ENCODE measurements around the gene PATE3. TPM values are rescaled to one million over a fixed set of nuclear protein-coding genes. Genes with fewer than 3 reads are reported as not detected.

PATE3 gene
- total and polyA plus RNA-seq, 10 of the 15 experiments (the other 5 are each of a cell fraction or from before 2014, with no cell fraction given), result not detected

- H2AFZ ChIP-seq (ENCODE audit: control insufficient read depth, low read depth, low read length), result no peak within 1 kb of the TSS
- no peaks in the 10 kb centered on the region for H3K4me1 ChIP-seq (ENCODE audit: control insufficient read depth, insufficient read depth, low read length)
- H3K79me2 ChIP-seq (ENCODE audit: control insufficient read depth, insufficient read depth, low read length), result no peaks in the 10 kb centered on the region
- H3K36me3 ChIP-seq (ENCODE audit: control insufficient read depth in 2 of 2, insufficient read depth in 2 of 2, low read length in 1 of 2), result no peaks in the 10 kb centered on the region
- TF ChIP-seq USF2 (IDR thresholded peaks at IDR 0.05; ENCODE audit: borderline replicate concordance, low read depth, low read length) (no peak), RELA (IDR thresholded peaks at IDR 0.05; ENCODE audit: borderline replicate concordance, partially characterized antibody) (no peak), TCF7 (IDR thresholded peaks at IDR 0.05; ENCODE audit: borderline replicate concordance) (no peak), USF1 (IDR thresholded peaks at IDR 0.05; ENCODE audit: borderline replicate concordance, extremely low read length, insufficient read depth, low read depth, low read length) (no peak), DPF2 (IDR thresholded peaks at IDR 0.05) (no peak), SP1 (IDR thresholded peaks at IDR 0.05; ENCODE audit: low read depth, low read length) (no peak), POLR2A (IDR thresholded peaks at IDR 0.05; ENCODE audit: low read depth, low read length) (no peak), SIX5 (IDR thresholded peaks at IDR 0.05; ENCODE audit: low read depth, low read length, severe bottlenecking) (no peak), NFXL1 (IDR thresholded peaks at IDR 0.05; ENCODE audit: borderline replicate concordance) (no peak), MEF2A (IDR thresholded peaks at IDR 0.05; ENCODE audit: insufficient read depth, low read depth, low read length) (no peak), RB1 (IDR thresholded peaks at IDR 0.05; ENCODE audit: borderline replicate concordance) (no peak), YY1 (IDR thresholded peaks at IDR 0.05; ENCODE audit: low read depth, low read length) (no peak), FOS (IDR thresholded peaks at IDR 0.05; ENCODE audit: borderline replicate concordance, extremely low read depth, insufficient read length) (no peak), MEF2B (IDR thresholded peaks at IDR 0.05; ENCODE audit: partially characterized antibody, poor library complexity, severe bottlenecking) (no peak), EP300 (IDR thresholded peaks at IDR 0.05; ENCODE audit: borderline replicate concordance in 1 of 2, control insufficient read depth in 1 of 2, low read depth in 2 of 2, low read length in 2 of 2) (no peak)
- H4K20me1 ChIP-seq (ENCODE audit: control insufficient read depth, insufficient read depth), result no peaks in the 10 kb centered on the region
- no peak within 1 kb of the TSS for H3K9ac ChIP-seq (ENCODE audit: control insufficient read depth, insufficient read depth, low read length)
- no TSS peak for BruUV-seq (replicated peaks)
- H3K27me3 ChIP-seq (replicated peaks in 1 of 2; ENCODE audit: control insufficient read depth in 2 of 2, insufficient read depth in 2 of 2, low read length in 1 of 2), result no peaks in the 10 kb centered on the region; a peak in 1 of 4 replicates
- ChIA-PET CTCF (no interaction called here), SMC1A (ENCODE audit: uncharacterized antibody, unreplicated experiment) (no interaction called here), POLR2A (no interaction called here), RAD21 (ENCODE audit: unreplicated experiment) (no interaction called here)
- FAIRE-seq (no peak), DNase-seq (ENCODE audit: low read depth, low spot score) (no peak), ATAC-seq (no peak)
- no peaks in the 10 kb centered on the region for H3K9me3 ChIP-seq (replicated peaks; ENCODE audit: control insufficient read depth, insufficient read depth, low read length)
- in situ Hi-C loops (cut with MboI), result no loop called here
- H3K4me2 ChIP-seq (ENCODE audit: control insufficient read depth, insufficient read depth), result no peak within 1 kb of the TSS
- intact Hi-C loops (cut with micrococcal nuclease; ENCODE audit: unreplicated experiment), result no loop called here
- H3K27ac ChIP-seq (ENCODE audit: control insufficient read depth, insufficient read depth), result no peak within 1 kb of the TSS
- no peak within 1 kb of the TSS for H3K4me3 ChIP-seq
These were observed 9.2 kb upstream of the PATE3 start, which contains the start of gene PATE2 for GRCh38 chr11:125778728-125779127. PATE2 (minus strand) TSS chr11:125778828; CDS start chr11:125778773, 55 bp downstream.
